CD4-positive, CD25-positive, alpha-beta regulatory T cell (primary cell): Measurements from ENCODE around the gene ZNF660. TPM values are rescaled to one million over a fixed set of nuclear protein-coding genes. Genes with fewer than 3 reads are reported as not detected.

Experiments used
- ATAC-seq, 2 donors: fragments of 150-1000 bp; cut with Tn5 transposase; one replicate each; pipeline ENCODE4 v1.10.0; 2021; ENCODE audit warnings: low read depth in 2 of 2, moderate number of reproducible peaks in 2 of 2, moderate library complexity in 1 of 2
- DNase-seq, 3 donors: peaks; one replicate each; pipeline versions ENCODE4 v3.0.0 to v3.0.0-alpha.2; 2012 to 2022; ENCODE audit warnings: mixed read lengths in 1 of 3
- H3K27ac ChIP-seq: one replicate; pipeline ENCODE4 v1.7.0; 2013; ENCODE audit warnings: mild to moderate bottlenecking, low read length; ENCODE audit not compliant: insufficient read depth, poor library complexity, severe bottlenecking
- H3K27me3 ChIP-seq: one replicate; pipeline ENCODE4 v1.7.0; 2013; ENCODE audit warnings: low read length; ENCODE audit not compliant: control insufficient read depth, insufficient read depth
- H3K36me3 ChIP-seq: one replicate; pipeline ENCODE4 v1.7.0; 2013; ENCODE audit warnings: mild to moderate bottlenecking, low read length, moderate library complexity; ENCODE audit not compliant: control insufficient read depth, insufficient read depth
- H3K4me1 ChIP-seq: 2 replicates; pipeline ENCODE4 v1.7.0; 2013; ENCODE audit warnings: mild to moderate bottlenecking, low read length; ENCODE audit not compliant: insufficient read depth, control insufficient read depth, poor library complexity, severe bottlenecking
- H3K4me3 ChIP-seq: one replicate; pipeline ENCODE4 v1.7.0; 2013; ENCODE audit warnings: low read depth, mild to moderate bottlenecking, low read length, moderate library complexity
- H3K9me3 ChIP-seq, 2 experiments: 1 replicate in 1 of 2; 2 replicates in 1 of 2; pipeline ENCODE4 v1.7.0; 2013; ENCODE audit warnings: low read length in 2 of 2, mild to moderate bottlenecking in 1 of 2, moderate library complexity in 1 of 2; ENCODE audit not compliant: control insufficient read depth in 2 of 2
- H3K27ac Mint-ChIP-seq, 3 donors: one replicate each; pipeline ENCODE4 v1.8.0; 2020 to 2022; ENCODE audit warnings: mild to moderate bottlenecking in 3 of 3, mixed read lengths in 3 of 3, moderate library complexity in 2 of 3
- H3K27me3 Mint-ChIP-seq: one replicate; pipeline ENCODE4 v1.8.0; 2022; ENCODE audit warnings: mild to moderate bottlenecking, mixed read lengths
- H3K36me3 Mint-ChIP-seq: one replicate; pipeline ENCODE4 v1.8.0; 2020; ENCODE audit warnings: mixed read lengths
- H3K4me1 Mint-ChIP-seq, 4 donors: one replicate each; pipeline ENCODE4 v1.8.0; 2020 to 2022; ENCODE audit warnings: mixed read lengths in 4 of 4, mild to moderate bottlenecking in 1 of 4
- H3K4me3 Mint-ChIP-seq, 4 donors: one replicate each; pipeline ENCODE4 v1.8.0; 2020 to 2022; ENCODE audit warnings: mild to moderate bottlenecking in 4 of 4, mixed read lengths in 4 of 4, moderate library complexity in 3 of 4
- H3K9me3 Mint-ChIP-seq, 7 donors: one replicate each; pipeline ENCODE4 v1.8.0; 2020 to 2022; ENCODE audit warnings: mixed read lengths in 7 of 7, mild to moderate bottlenecking in 3 of 7, moderate library complexity in 2 of 7
- polyA plus RNA-seq, 4 donors: library from polyadenylated mRNA; unstranded; fragments of 300-500 nt; fragmentation: Illumina TruSeq; gene quantifications; one replicate each; pipeline ENCODE4 v1.2.3, GENCODE V29; 2021
- total RNA-seq: library from RNA; stranded (reverse); gene quantifications from one replicate; pipeline ENCODE4 v1.2.3, GENCODE V29; 2022

The ZNF660 gene
- total and polyA plus RNA-seq, 5 donors from 2014 or later: 0.83 TPM; not detected in 4

DNA sequence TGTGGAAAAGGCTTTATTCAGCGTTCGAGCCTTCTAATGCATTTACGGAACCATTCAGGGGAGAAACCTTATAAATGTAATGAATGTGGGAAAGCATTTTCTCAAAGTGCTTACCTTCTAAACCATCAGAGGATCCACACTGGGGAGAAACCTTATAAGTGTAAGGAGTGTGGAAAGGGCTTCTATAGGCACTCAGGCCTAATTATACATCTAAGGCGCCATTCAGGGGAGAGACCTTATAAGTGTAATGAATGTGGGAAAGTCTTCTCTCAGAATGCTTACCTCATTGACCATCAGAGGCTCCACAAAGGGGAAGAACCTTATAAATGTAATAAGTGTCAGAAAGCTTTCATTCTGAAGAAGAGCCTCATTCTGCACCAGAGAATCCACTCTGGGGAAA lies 57.6 kb downstream of the ZNF660 start:
- Histone ChIP-seq H3K27ac (no peak overlapping the region), H3K9me3 (peaks cover 90 to 94% of the 10 kb centered on the region in 2 experiments), H3K36me3 (peaks cover 57% of the 10 kb centered on the region), H3K27me3 (no peaks in the 10 kb centered on the region), H3K4me3 (peak overlapping the region; percentile 21), H3K4me1 (no peaks in the 10 kb centered on the region)
- Mint-ChIP-seq H3K27me3 (no peaks in the 10 kb centered on the region), H3K4me1 (peaks cover 0 to 10% (median 4%) of the 10 kb centered on the region in 4 donors), H3K36me3 (peaks cover 46% of the 10 kb centered on the region), H3K9me3 (peaks cover 3 to 76% (median 38%) of the 10 kb centered on the region in 7 donors), H3K4me3 (no peak overlapping the region), H3K27ac (no peak overlapping the region)
- DNase-seq (no peak), ATAC-seq (no peak)

DNA sequence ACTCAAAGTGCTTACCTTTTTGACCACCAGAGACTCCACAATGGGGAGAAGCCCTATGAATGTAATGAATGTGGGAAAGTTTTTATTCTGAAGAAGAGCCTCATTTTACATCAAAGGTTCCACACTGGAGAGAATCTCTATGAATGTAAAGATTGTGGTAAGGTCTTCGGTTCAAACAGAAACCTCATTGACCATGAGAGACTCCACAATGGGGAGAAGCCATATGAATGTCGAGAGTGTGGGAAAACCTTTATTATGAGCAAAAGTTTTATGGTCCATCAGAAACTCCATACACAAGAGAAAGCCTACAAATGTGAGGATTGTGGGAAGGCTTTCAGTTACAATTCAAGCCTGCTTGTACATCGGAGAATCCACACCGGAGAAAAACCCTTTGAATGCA lies 58.3 kb downstream of the ZNF660 start:
- peaks cover 46% of the 10 kb centered on the region for H3K36me3 Mint-ChIP-seq
- no peak overlapping the region for H3K27ac ChIP-seq
- no peaks in the 10 kb centered on the region for H3K27me3 ChIP-seq
- DNase-seq: no peak
- ATAC-seq: no peak
- peaks cover 50% of the 10 kb centered on the region for H3K36me3 ChIP-seq
- peaks cover 6 to 13% (median 8%) of the 10 kb centered on the region in 4 donors for H3K4me1 Mint-ChIP-seq
- H3K9me3 Mint-ChIP-seq: peaks cover 4 to 77% (median 41%) of the 10 kb centered on the region in 7 donors
- H3K9me3 ChIP-seq: peaks cover 87 to 92% of the 10 kb centered on the region in 2 experiments
- no peaks in the 10 kb centered on the region for H3K27me3 Mint-ChIP-seq
- no peak overlapping the region for H3K4me3 Mint-ChIP-seq
- H3K4me1 ChIP-seq: no peaks in the 10 kb centered on the region
- H3K4me3 ChIP-seq: no peak overlapping the region
- no peak overlapping the region for H3K27ac Mint-ChIP-seq

- ATAC-seq (no peak), DNase-seq (no peak)
- peaks cover 25% of the 10 kb centered on the region for H3K36me3 Mint-ChIP-seq
- H3K27ac Mint-ChIP-seq: peak overlapping the region in 1 of 3 donors; percentile 52
- Histone ChIP-seq H3K9me3 (peaks cover 50 to 51% of the 10 kb centered on the region in 2 experiments), H3K36me3 (peaks cover 5% of the 10 kb centered on the region), H3K27ac (no peak overlapping the region), H3K4me3 (peak overlapping the region; percentile 55), H3K27me3 (no peaks in the 10 kb centered on the region), H3K4me1 (no peaks in the 10 kb centered on the region)
- peaks cover 7 to 17% (median 12%) of the 10 kb centered on the region in 4 donors for H3K4me1 Mint-ChIP-seq
- peaks cover 2 to 45% (median 14%) of the 10 kb centered on the region in 7 donors for H3K9me3 Mint-ChIP-seq
- H3K27me3 Mint-ChIP-seq: no peaks in the 10 kb centered on the region
- peak overlapping the region; percentile 36 to 86 (median 85) for H3K4me3 Mint-ChIP-seq
Observed at GRCh38 chr3:44647771-44648170, 63.0 kb downstream of the ZNF660 start.

DNA sequence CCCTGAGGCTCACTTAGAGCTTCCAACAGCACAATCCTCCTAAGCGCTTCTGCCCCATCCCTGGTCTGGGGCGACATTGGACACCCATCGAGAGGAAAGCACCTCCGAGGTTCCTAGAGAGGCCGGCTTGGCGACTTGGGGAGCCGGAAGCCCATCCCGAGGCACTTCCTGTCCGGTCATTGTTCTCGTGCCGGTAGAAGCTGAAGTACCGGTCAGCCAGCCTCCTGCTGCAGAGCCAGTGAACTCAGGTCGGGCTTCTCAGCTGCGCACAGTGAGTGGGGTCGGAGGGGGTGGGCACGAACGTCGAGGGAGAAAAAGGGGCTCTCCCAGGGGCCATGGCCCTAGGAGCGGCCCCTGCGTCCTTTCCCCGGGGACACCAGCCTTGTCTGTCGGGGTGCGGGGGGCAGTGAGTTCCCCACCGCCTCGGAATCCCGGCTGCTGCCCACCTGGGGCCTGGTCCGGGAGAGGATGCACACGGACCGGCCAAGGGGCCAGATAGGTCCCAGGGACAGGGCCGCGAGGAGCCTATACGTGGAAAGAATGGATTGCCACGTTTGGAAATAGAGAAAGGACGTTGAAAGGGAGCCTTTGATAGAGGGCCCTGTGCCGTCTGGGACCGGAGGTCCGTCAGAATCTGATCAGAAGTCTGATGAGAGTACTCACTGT lies 63.9 kb downstream of the ZNF660 start, which contains the start of gene ZNF35:
TSS of gene ZNF35 (plus strand) at position 169 of the 666 bp plus-strand sequence. CDS start 2,336 bp downstream, outside the sequence.
- Mint-ChIP-seq H3K4me3 (peak within 1 kb of the TSS; percentile 36 to 86 (median 85)), H3K9me3 (peaks cover 4 to 41% (median 15%) of the 10 kb centered on the region in 7 donors), H3K36me3 (peaks cover 34% of the 10 kb centered on the region), H3K4me1 (peaks cover 7 to 17% (median 12%) of the 10 kb centered on the region in 4 donors), H3K27me3 (no peaks in the 10 kb centered on the region), H3K27ac (peak within 1 kb of the TSS in 2 of 3 donors; percentile 51 to 54)
- DNase-seq: peak in 1 of 3 donors; percentile 60
- ATAC-seq: peak in 1 of 2 donors; percentile 43
- peak within 1 kb of the TSS; percentile 55 for H3K4me3 ChIP-seq
- H3K27ac ChIP-seq: no peak within 1 kb of the TSS
- H3K4me1 ChIP-seq: no peaks in the 10 kb centered on the region
- peaks cover 42 to 44% of the 10 kb centered on the region in 2 experiments for H3K9me3 ChIP-seq
- no peaks in the 10 kb centered on the region for H3K36me3 ChIP-seq
- H3K27me3 ChIP-seq: no peaks in the 10 kb centered on the region

Other genes with a start within 250 kb of the ZNF660 start
- gene TCAIM, start 246.2 kb upstream of the ZNF660 start, total RNA-seq: 8.5 TPM
- gene TCAIM, start 246.2 kb upstream of the ZNF660 start, polyA plus RNA-seq: 10 to 100 TPM; 13.1 to 19.0 (median 18.0) TPM
- 14.5 TPM for gene ZNF445, start 107.3 kb upstream of the ZNF660 start, total RNA-seq
- 1 to 10 TPM in 3 of 4 donors, under 1 TPM in 1; 0.79 to 3.9 (median 3.3) TPM for gene ZNF445, start 107.3 kb upstream of the ZNF660 start, polyA plus RNA-seq
- gene ZKSCAN7, start 29.8 kb upstream of the ZNF660 start, total RNA-seq: 1.2 TPM
- 1 to 10 TPM; 1.6 to 3.0 (median 1.9) TPM for gene ZKSCAN7, start 29.8 kb upstream of the ZNF660 start, polyA plus RNA-seq
- 6.6 TPM for gene ZNF197, start 40.1 kb downstream of the ZNF660 start, total RNA-seq
- gene ZNF197, start 40.1 kb downstream of the ZNF660 start, polyA plus RNA-seq: 1 to 10 TPM; 3.7 to 4.9 (median 4.3) TPM
- gene ZNF35, start 63.8 kb downstream of the ZNF660 start, total RNA-seq: 0.96 TPM
- 1 to 10 TPM in 1 of 4 donors, under 1 TPM in 2, not detected in 1; 0.52 to 1.2 (median 0.87) TPM for gene ZNF35, start 63.8 kb downstream of the ZNF660 start, polyA plus RNA-seq
- gene ZNF502, start 127.7 kb downstream of the ZNF660 start, total RNA-seq: 0.94 TPM
- 1 to 10 TPM; 1.3 to 4.2 (median 1.8) TPM for gene ZNF502, start 127.7 kb downstream of the ZNF660 start, polyA plus RNA-seq
- 0.67 TPM for gene ZNF501, start 144.7 kb downstream of the ZNF660 start, total RNA-seq
- 1 to 10 TPM; 1.8 to 2.9 (median 2.5) TPM for gene ZNF501, start 144.7 kb downstream of the ZNF660 start, polyA plus RNA-seq
- 31.3 TPM for gene KIAA1143, start 176.7 kb downstream of the ZNF660 start, total RNA-seq
- gene KIAA1143, start 176.7 kb downstream of the ZNF660 start, polyA plus RNA-seq: 10 to 100 TPM; 22.8 to 30.9 (median 27.9) TPM
- 1.1 TPM for gene KIF15, start 176.8 kb downstream of the ZNF660 start, total RNA-seq
- under 1 TPM; 0.27 to 0.90 (median 0.55) TPM for gene KIF15, start 176.8 kb downstream of the ZNF660 start, polyA plus RNA-seq